HCT116 (cell line): Measurements from ENCODE around the gene FAM193A. TPM values are rescaled to one million over a fixed set of nuclear protein-coding genes. Genes with fewer than 3 reads are reported as not detected.

ENCODE experiments used
- ATAC-seq: fragments of 200-7000 bp; cut with Tn5 transposase; 2 replicates; pipeline ENCODE4 v1.9.1; 2020; ENCODE audit warnings: mild to moderate bottlenecking, moderate library complexity
- BruUV-seq: library from RNA; stranded (reverse); fragments of 400-500 nt; replicated peaks from 2 replicates; lab custom pipeline; 2021; lab: Mats Ljungman, UMichigan
- CTCF ChIA-PET: fragments of 300-600 bp; sonication (Branson Sonifier 250); formaldehyde crosslinking; loops from one replicate; lab custom pipeline; 2021; ENCODE audit warnings: antibody characterized with exemption; lab: Charles Lee
- POLR2A ChIA-PET: fragments of 300-600, 350-600 bp; sonication (Branson Sonifier 250); formaldehyde crosslinking; loops from one replicate; lab custom pipeline; 2021; ENCODE audit warnings: antibody characterized with exemption; lab: Charles Lee
- RAD21 ChIA-PET, 2 experiments: fragments of 300-600 bp; sonication (Branson Sonifier 250); formaldehyde crosslinking; loops; one replicate each; lab custom pipeline; 2023; ENCODE audit warnings: low total read pairs in 2 of 2; ENCODE audit not compliant: uncharacterized antibody in 2 of 2, unreplicated experiment in 2 of 2, low non-redundant PET in 1 of 2; lab: Charles Lee
- DNase-seq: peaks from one replicate; pipeline ENCODE4 v3.0.0-alpha.2; 2010; ENCODE audit warnings: low read depth, low spot score
- H2AFZ ChIP-seq: fragments of 200-600 bp; shearing (Covaris generic), sonication (generic); 2 replicates; pipeline ENCODE4 v1.6.1; 2017; ENCODE audit warnings: low read depth, mixed run types, mixed read lengths, antibody characterized with exemption, low read length; ENCODE audit not compliant: poor library complexity, severe bottlenecking
- H3K27ac ChIP-seq: 2 replicates; pipeline ENCODE4 v1.5.1; 2012; ENCODE audit warnings: low read depth, low read length
- H3K27me3 ChIP-seq: fragments of 200-600 bp; sonication (generic); 2 replicates; pipeline ENCODE4 v1.6.1; 2016; ENCODE audit warnings: mixed run types, low read length, mixed read lengths; ENCODE audit not compliant: insufficient read depth
- H3K36me3 ChIP-seq, 2 experiments: fragments of 200-500 bp in 1 of 2; fragments of 200-600 bp in 1 of 2; sonication (Bioruptor generic) in 1 of 2; sonication (generic) in 1 of 2; 2 replicates each; pipeline versions ENCODE4 v1.5.1 to v1.6.1; 2014 to 2016; ENCODE audit warnings: low read length in 2 of 2, inconsistent platforms in 1 of 2, mixed read lengths in 1 of 2, mixed run types in 1 of 2; ENCODE audit not compliant: insufficient read depth in 2 of 2, control insufficient read depth in 1 of 2
- H3K4me1 ChIP-seq, 2 experiments: fragments of 200-600 bp in 1 of 2; sonication (generic) in 1 of 2; 2 replicates each; pipeline versions ENCODE4 v1.5.1 to v1.6.1; 2012 to 2017; ENCODE audit warnings: low read length in 2 of 2, inconsistent platforms in 1 of 2, mild to moderate bottlenecking in 1 of 2, mixed read lengths in 1 of 2, mixed run types in 1 of 2, moderate library complexity in 1 of 2; ENCODE audit not compliant: insufficient read depth in 2 of 2, control insufficient read depth in 1 of 2
- H3K4me2 ChIP-seq: fragments of 200-600 bp; sonication (generic); 2 replicates; pipeline ENCODE4 v1.6.1; 2017; ENCODE audit warnings: mixed run types, low read length, mixed read lengths
- H3K4me3 ChIP-seq, 2 experiments: fragments of 200-600 bp in 1 of 2; sonication (generic) in 1 of 2; replicated peaks in 1 of 2; 2 replicates each; pipeline ENCODE4 v1.5.1; 2011 to 2016; ENCODE audit warnings: low read length in 2 of 2, control low read depth in 1 of 2, low read depth in 1 of 2, mild to moderate bottlenecking in 1 of 2, mixed read lengths in 1 of 2, mixed run types in 1 of 2
- H3K79me2 ChIP-seq: fragments of 200-600 bp; sonication (generic); 2 replicates; pipeline ENCODE4 v1.6.1; 2017; ENCODE audit warnings: mild to moderate bottlenecking, mixed run types, low read length, moderate library complexity, mixed read lengths; ENCODE audit not compliant: insufficient read depth
- H3K9ac ChIP-seq: fragments of 200-600 bp; sonication (generic); 2 replicates; pipeline ENCODE4 v1.6.1; 2016; ENCODE audit warnings: low read length, mixed read lengths
- H3K9me2 ChIP-seq: fragments of 200-600 bp; sonication (generic), shearing (Covaris generic); 2 replicates; pipeline ENCODE4 v1.6.1; 2017; ENCODE audit warnings: mixed run types, mild to moderate bottlenecking, moderate library complexity; ENCODE audit not compliant: insufficient read depth
- H3K9me3 ChIP-seq, 2 experiments: fragments of 200-500 bp in 1 of 2; fragments of 200-600 bp in 1 of 2; sonication (Bioruptor generic) in 1 of 2; sonication (generic) in 1 of 2; 2 replicates each; pipeline ENCODE4 v1.6.1; 2014 to 2017; ENCODE audit warnings: low read length in 2 of 2, mixed read lengths in 2 of 2, inconsistent platforms in 1 of 2, low read depth in 1 of 2, mild to moderate bottlenecking in 1 of 2, mixed run types in 1 of 2, moderate library complexity in 1 of 2; ENCODE audit not compliant: control insufficient read depth in 1 of 2, insufficient read depth in 1 of 2
- H4K20me1 ChIP-seq: fragments of 200-600 bp; sonication (generic), shearing (Covaris generic); 2 replicates; pipeline ENCODE4 v1.6.1; 2017; ENCODE audit warnings: mixed run types, mild to moderate bottlenecking, moderate library complexity; ENCODE audit not compliant: insufficient read depth
- CBX3 ChIP-seq: IDR thresholded peaks from 2 replicates; pipeline ENCODE4 v1.6.1; 2012; ENCODE audit warnings: low read depth
- CEBPB ChIP-seq: IDR thresholded peaks from 2 replicates; pipeline ENCODE4 v1.6.1; 2012; ENCODE audit warnings: low read depth
- ELF1 ChIP-seq: IDR thresholded peaks from 2 replicates; pipeline ENCODE4 v1.6.1; 2012; ENCODE audit warnings: low read depth, borderline replicate concordance
- FOSL1 ChIP-seq: IDR thresholded peaks from 2 replicates; pipeline ENCODE4 v1.6.1; 2012; ENCODE audit warnings: low read depth
- SIN3A ChIP-seq: IDR thresholded peaks from 2 replicates; pipeline ENCODE4 v1.6.1; 2012; ENCODE audit warnings: low read depth
- YY1 ChIP-seq: IDR thresholded peaks from 2 replicates; pipeline ENCODE4 v1.6.1; 2011; ENCODE audit warnings: low read length, low read depth, moderate library complexity, mild to moderate bottlenecking; ENCODE audit not compliant: insufficient replicate concordance; ENCODE audit errors: extremely low read depth
- ZNF274 ChIP-seq: fragments of 200-500 bp; sonication (Bioruptor generic); IDR thresholded peaks from 2 replicates; pipeline ENCODE4 v1.6.1; 2014; ENCODE audit warnings: mild to moderate bottlenecking, low read depth, low read length, inconsistent platforms
- intact Hi-C: fragments of 100-400 bp; cut with micrococcal nuclease; formaldehyde crosslinking; loops from 2 replicates; pipeline ENCODE4 v1.10.0; 2022
- total RNA-seq: library from RNA; stranded (reverse); gene quantifications from one replicate; pipeline ENCODE4 v1.2.1, GENCODE V29; 2021; ENCODE audit not compliant: unreplicated experiment
- TF ChIP-seq, protein P1 (sequence below): IDR thresholded peaks from 2 replicates; pipeline ENCODE4 v1.6.1; 2012
- TF ChIP-seq, protein P2 (sequence below): IDR thresholded peaks from 2 replicates; pipeline ENCODE4 v1.6.1; 2011; ENCODE audit warnings: mild to moderate bottlenecking, low read length, moderate library complexity; ENCODE audit not compliant: insufficient replicate concordance; ENCODE audit errors: extremely low read depth

Gene FAM193A
- total RNA-seq, 1 experiment from 2014 or later = 15.7 TPM

DNA sequence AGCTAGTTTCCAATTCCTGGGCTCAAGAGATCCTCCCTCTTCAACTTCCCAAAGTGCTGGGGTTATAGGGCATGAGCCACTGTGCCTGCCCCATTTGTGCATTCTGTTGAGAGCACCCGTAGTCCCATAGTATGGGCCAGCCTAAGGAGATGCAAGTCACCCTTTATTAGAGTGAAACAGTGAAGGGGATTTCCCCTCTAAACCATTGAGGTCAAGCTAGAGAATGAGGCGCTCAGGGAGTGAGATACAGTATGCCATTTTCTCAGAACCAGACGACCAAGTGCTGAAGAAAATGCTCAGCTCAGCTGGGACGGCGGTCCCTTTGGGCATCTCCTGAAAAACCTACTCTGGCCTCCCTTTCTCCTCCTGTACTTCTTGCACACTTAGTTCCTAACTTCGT is 48.8 kb upstream of the FAM193A start:
- intact Hi-C loops = no loop called here
- H3K4me1 ChIP-seq = no peaks in the 10 kb centered on the region
- no peak for DNase-seq
- H3K27me3 ChIP-seq = no peaks in the 10 kb centered on the region
- CTCF ChIA-PET = no interaction called here
- no TSS peak for BruUV-seq
- H3K27ac ChIP-seq = no peak overlapping the region
- H3K4me2 ChIP-seq = no peak overlapping the region
- RAD21 ChIA-PET = no interaction called here
- H3K4me3 ChIP-seq = no peak overlapping the region
- TF ChIP-seq ELF1 (no peak), ZNF274 (no peak), CBX3 (no peak), YY1 (no peak), FOSL1 (no peak), SIN3A (no peak), CEBPB (no peak)
- TF ChIP-seq, protein P1, sequence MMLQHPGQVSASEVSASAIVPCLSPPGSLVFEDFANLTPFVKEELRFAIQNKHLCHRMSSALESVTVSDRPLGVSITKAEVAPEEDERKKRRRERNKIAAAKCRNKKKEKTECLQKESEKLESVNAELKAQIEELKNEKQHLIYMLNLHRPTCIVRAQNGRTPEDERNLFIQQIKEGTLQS = no peak
- TF ChIP-seq, protein P2, sequence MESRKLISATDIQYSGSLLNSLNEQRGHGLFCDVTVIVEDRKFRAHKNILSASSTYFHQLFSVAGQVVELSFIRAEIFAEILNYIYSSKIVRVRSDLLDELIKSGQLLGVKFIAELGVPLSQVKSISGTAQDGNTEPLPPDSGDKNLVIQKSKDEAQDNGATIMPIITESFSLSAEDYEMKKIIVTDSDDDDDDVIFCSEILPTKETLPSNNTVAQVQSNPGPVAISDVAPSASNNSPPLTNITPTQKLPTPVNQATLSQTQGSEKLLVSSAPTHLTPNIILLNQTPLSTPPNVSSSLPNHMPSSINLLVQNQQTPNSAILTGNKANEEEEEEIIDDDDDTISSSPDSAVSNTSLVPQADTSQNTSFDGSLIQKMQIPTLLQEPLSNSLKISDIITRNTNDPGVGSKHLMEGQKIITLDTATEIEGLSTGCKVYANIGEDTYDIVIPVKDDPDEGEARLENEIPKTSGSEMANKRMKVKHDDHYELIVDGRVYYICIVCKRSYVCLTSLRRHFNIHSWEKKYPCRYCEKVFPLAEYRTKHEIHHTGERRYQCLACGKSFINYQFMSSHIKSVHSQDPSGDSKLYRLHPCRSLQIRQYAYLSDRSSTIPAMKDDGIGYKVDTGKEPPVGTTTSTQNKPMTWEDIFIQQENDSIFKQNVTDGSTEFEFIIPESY = no peak
- TF ChIP-seq, all 23 proteins: peak for 0
- Histone ChIP-seq H2AFZ (no peak overlapping the region), H3K79me2 (peaks cover 99% of the 10 kb centered on the region), H4K20me1 (peaks cover 20% of the 10 kb centered on the region; the same call in 1 of the 2 replicates), H3K9me3 (no peaks in the 10 kb centered on the region), H3K36me3 (peaks cover 9 to 32% of the 10 kb centered on the region in 2 experiments), H3K9me2 (no peaks in the 10 kb centered on the region), H3K9ac (no peak overlapping the region)
- ATAC-seq = no peak
- POLR2A ChIA-PET = no interaction called here
